Osteoblast (primary cell): ENCODE results near the gene AMFR. TPM values are rescaled to one million over a fixed set of nuclear protein-coding genes. Genes with fewer than 3 reads are reported as not detected.

ENCODE experiments used
- DNase-seq: peaks from one replicate; pipeline ENCODE4 v3.0.0; 2011; ENCODE audit warnings: low spot score, mixed read lengths; ENCODE audit not compliant: insufficient read length; ENCODE audit errors: missing footprints
- H2AFZ ChIP-seq: 2 replicates; pipeline ENCODE4 v1.6.0; 2011; ENCODE audit warnings: mild to moderate bottlenecking, low read length
- H3K27ac ChIP-seq: 2 replicates; pipeline ENCODE4 v1.5.1; 2011; ENCODE audit warnings: mild to moderate bottlenecking, low read depth, low read length, moderate library complexity
- H3K27me3 ChIP-seq: 2 replicates; pipeline ENCODE4 v1.6.0; 2012; ENCODE audit warnings: mild to moderate bottlenecking, control low read depth, inconsistent platforms, low read length, moderate library complexity; ENCODE audit not compliant: insufficient read depth
- H3K36me3 ChIP-seq: 2 replicates; pipeline ENCODE4 v1.5.1; 2011; ENCODE audit warnings: mild to moderate bottlenecking, low read length, control low read depth, moderate library complexity; ENCODE audit not compliant: insufficient read depth
- H3K4me1 ChIP-seq: 2 replicates; pipeline ENCODE4 v1.5.1; 2011; ENCODE audit warnings: mild to moderate bottlenecking, low read length, control low read depth, moderate library complexity; ENCODE audit not compliant: insufficient read depth
- H3K4me2 ChIP-seq: 2 replicates; pipeline ENCODE4 v1.6.0; 2011; ENCODE audit warnings: mild to moderate bottlenecking, low read length; ENCODE audit not compliant: insufficient read depth
- H3K4me3 ChIP-seq: fragments of 200-600 bp; sonication (generic); 3 replicates; pipeline ENCODE4 v1.5.1; 2012; ENCODE audit warnings: mild to moderate bottlenecking, low read length, inconsistent platforms; ENCODE audit not compliant: insufficient read depth
- H3K79me2 ChIP-seq: 2 replicates; pipeline ENCODE4 v1.6.0; 2012; ENCODE audit warnings: mild to moderate bottlenecking, low read length, control low read depth, inconsistent platforms; ENCODE audit not compliant: insufficient read depth
- H3K9me3 ChIP-seq: 2 replicates; pipeline ENCODE4 v1.5.1; 2011; ENCODE audit warnings: low read depth, low read length, control low read depth
- H4K20me1 ChIP-seq: 2 replicates; pipeline ENCODE4 v1.6.0; 2012; ENCODE audit warnings: mild to moderate bottlenecking, low read length, control low read depth; ENCODE audit not compliant: insufficient read depth
- total RNA-seq: library from RNA; depleted of rRNA; stranded (reverse); fragments of >200 nt; gene quantifications from 2 replicates; pipeline ENCODE4 v1.2.3, GENCODE V29; 2012
- TF ChIP-seq, protein P1 (sequence below): IDR thresholded peaks from 2 replicates; pipeline ENCODE4 v1.5.1; 2011; ENCODE audit warnings: mild to moderate bottlenecking, low read depth, low read length, moderate library complexity; ENCODE audit errors: extremely low read depth

AMFR gene
- total RNA-seq, 1 donor: 339 TPM

DNA sequence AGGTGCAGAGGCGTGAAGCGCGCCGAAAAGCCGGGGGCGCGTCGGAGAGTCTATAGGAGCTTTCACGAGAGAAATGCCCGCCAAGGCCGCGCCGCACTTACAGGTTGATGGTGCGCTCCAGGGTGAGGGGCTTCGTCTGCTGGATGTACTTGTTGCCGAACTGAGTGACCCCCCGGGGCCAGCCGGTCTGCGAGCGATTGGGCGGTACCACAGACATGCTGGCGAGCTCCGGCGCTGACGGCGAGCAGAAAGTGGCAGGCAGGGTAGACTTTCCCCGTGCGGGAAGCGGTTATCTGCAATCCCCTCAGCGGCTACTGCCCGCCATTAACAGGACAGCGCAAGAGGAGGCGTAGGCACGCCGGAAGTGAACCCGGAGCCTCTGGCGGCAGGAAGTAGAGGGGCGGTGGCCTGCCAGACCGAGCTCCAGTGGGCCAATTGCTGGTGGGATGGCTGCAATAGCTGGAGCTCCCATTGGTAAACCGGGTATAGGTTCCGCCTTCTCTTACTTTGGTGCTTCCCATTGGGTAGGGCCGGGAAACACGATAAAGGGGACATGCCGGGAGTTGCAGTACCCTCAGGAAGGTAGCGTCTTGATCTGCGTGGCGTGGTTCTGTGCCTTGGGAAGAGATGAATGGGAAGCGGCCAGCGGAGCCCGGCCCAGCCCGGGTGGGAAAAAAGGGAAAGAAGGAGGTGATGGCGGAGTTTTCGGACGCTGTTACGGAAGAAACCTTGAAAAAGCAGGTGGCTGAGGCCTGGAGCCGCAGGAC is 25.8 kb upstream of the AMFR start, which contains the start of the genes NUDT21 and OGFOD1:
NUDT21 (minus strand) TSS at position 347 of the 767 bp plus-strand sequence; CDS start at position 217, 130 bp downstream.
OGFOD1 (plus strand) TSS at position 569 of the 767 bp plus-strand sequence; CDS start at position 628, 59 bp downstream.
- Histone ChIP-seq H3K27ac (peak within 1 kb of the TSS; percentile 50), H3K4me1 (peaks cover 28% of the 10 kb centered on the region), H4K20me1 (peaks cover 32% of the 10 kb centered on the region), H3K27me3 (no peaks in the 10 kb centered on the region), H3K79me2 (peaks cover 79% of the 10 kb centered on the region), H3K4me2 (peak within 1 kb of the TSS; percentile 89), H2AFZ (peak within 1 kb of the TSS; percentile 92), H3K36me3 (peaks cover 38% of the 10 kb centered on the region), H3K4me3 (peak within 1 kb of the TSS; percentile 90), H3K9me3 (no peaks in the 10 kb centered on the region)
- TF ChIP-seq, protein P1, sequence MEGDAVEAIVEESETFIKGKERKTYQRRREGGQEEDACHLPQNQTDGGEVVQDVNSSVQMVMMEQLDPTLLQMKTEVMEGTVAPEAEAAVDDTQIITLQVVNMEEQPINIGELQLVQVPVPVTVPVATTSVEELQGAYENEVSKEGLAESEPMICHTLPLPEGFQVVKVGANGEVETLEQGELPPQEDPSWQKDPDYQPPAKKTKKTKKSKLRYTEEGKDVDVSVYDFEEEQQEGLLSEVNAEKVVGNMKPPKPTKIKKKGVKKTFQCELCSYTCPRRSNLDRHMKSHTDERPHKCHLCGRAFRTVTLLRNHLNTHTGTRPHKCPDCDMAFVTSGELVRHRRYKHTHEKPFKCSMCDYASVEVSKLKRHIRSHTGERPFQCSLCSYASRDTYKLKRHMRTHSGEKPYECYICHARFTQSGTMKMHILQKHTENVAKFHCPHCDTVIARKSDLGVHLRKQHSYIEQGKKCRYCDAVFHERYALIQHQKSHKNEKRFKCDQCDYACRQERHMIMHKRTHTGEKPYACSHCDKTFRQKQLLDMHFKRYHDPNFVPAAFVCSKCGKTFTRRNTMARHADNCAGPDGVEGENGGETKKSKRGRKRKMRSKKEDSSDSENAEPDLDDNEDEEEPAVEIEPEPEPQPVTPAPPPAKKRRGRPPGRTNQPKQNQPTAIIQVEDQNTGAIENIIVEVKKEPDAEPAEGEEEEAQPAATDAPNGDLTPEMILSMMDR: no peak
- DNase-seq: peak; percentile 98

DNA sequence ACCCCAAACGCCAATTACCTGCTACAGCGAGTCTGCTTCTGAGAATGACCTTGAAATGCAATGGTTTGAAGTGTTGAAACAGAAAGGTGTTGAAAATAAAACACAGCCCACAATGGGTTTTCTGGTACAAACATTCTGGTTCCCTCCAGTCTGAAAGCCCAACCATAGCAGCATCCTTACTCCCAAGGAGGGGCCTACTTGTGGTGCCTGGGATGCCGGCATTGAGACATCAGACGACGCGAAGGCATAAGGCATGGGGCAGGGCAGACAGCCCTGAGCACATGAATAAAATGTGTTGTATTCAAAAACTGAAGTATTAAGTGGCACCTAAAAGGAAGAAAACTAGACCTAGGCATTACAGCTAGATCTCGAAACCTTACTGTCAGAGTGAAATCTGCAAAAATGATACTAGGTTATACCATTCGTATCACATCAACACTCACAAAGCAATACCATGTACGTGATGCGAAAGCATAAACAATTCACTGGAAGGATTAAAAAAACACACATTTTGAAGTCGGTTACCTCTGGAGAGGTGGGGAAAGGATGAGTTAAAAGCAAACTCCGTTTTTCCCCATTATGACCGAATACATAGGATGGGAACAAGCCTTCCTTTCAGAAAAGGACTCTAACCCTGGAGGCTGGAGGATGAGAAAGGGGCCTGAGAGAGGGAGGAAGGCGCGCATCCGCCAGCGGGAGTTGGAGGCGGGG is 25.1 kb upstream of the AMFR start:
- peak; percentile 11 for DNase-seq
- H2AFZ ChIP-seq: peak overlapping the region; percentile 92

DNA sequence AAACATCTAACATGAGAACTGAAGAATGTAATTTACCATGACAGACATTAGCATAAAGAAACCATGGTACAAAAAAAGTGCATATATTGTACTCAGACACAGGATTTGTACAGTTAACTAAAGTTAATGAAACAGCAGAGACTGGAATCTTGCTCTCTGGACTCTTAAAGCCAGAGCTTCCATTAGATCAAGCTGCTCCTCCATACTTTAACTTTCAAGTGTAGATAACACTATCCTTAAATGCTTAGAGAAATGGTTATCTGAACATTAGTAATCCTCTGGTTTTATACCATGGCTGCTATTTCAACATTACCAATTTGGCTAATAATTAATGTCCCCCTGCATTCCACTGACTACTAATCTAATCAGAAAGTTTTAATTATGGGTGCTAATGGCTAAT is 22.7 kb upstream of the AMFR start:
- no peak for DNase-seq
- TF ChIP-seq, protein P1: no peak
- Histone ChIP-seq H3K9me3 (no peaks in the 10 kb centered on the region), H3K27me3 (no peaks in the 10 kb centered on the region), H2AFZ (no peak overlapping the region), H3K79me2 (peaks cover 78% of the 10 kb centered on the region), H3K4me3 (no peak overlapping the region), H3K4me2 (no peak overlapping the region), H3K4me1 (peaks cover 27% of the 10 kb centered on the region), H3K27ac (no peak overlapping the region), H3K36me3 (peaks cover 27% of the 10 kb centered on the region), H4K20me1 (peaks cover 32% of the 10 kb centered on the region)

More for the DNA sequence above, 25.1 kb upstream of the AMFR start:
- peak overlapping the region; percentile 89 for H3K4me2 ChIP-seq
- peaks cover 32% of the 10 kb centered on the region for H4K20me1 ChIP-seq
- peaks cover 28% of the 10 kb centered on the region for H3K4me1 ChIP-seq
- H3K79me2 ChIP-seq: peaks cover 81% of the 10 kb centered on the region
- no peaks in the 10 kb centered on the region for H3K27me3 ChIP-seq
- no peaks in the 10 kb centered on the region for H3K9me3 ChIP-seq
- TF ChIP-seq, protein P1: no peak
- peaks cover 37% of the 10 kb centered on the region for H3K36me3 ChIP-seq
- peak overlapping the region; percentile 90 for H3K4me3 ChIP-seq
- H3K27ac ChIP-seq: peak overlapping the region; percentile 50

DNA sequence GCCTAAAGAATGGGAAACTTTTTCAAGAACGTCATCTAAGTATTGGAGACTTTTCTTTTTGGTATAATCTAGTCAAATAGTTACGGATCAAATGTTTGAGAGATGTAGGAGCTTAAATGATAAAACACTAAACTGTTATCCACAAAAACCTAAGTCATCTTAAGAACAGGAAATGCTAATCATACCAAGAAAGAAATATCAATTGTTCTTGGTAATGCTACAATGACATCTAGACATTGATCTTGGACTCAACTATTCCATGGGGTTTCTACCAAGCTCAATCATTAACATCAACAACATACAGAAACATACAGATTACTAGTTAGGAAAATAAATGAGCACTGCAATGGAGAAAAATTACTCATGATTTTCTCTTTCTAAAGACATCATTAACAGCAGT is 21.9 kb upstream of the AMFR start:
- Histone ChIP-seq H2AFZ (no peak overlapping the region), H3K4me2 (no peak overlapping the region), H3K36me3 (peaks cover 27% of the 10 kb centered on the region), H3K27ac (no peak overlapping the region), H3K27me3 (no peaks in the 10 kb centered on the region), H3K9me3 (no peaks in the 10 kb centered on the region), H3K79me2 (peaks cover 71% of the 10 kb centered on the region), H3K4me3 (no peak overlapping the region), H3K4me1 (peaks cover 20% of the 10 kb centered on the region), H4K20me1 (peaks cover 32% of the 10 kb centered on the region)
- TF ChIP-seq, protein P1: no peak
- no peak for DNase-seq
